UCSD-AML1 (cell line): ENCODE data around the gene HSPB9.
"Not testable (repeated sequence)": the region's sequence is repeated elsewhere in the genome, so short reads cannot be mapped to it uniquely, and the experiment has no call there.

ENCODE experiments used
- DNase-seq: peaks from one replicate; lab custom pipeline; 2025; ENCODE audit not compliant: unreplicated experiment; lab: John Stamatoyannopoulos, UW

Gene HSPB9

DNA sequence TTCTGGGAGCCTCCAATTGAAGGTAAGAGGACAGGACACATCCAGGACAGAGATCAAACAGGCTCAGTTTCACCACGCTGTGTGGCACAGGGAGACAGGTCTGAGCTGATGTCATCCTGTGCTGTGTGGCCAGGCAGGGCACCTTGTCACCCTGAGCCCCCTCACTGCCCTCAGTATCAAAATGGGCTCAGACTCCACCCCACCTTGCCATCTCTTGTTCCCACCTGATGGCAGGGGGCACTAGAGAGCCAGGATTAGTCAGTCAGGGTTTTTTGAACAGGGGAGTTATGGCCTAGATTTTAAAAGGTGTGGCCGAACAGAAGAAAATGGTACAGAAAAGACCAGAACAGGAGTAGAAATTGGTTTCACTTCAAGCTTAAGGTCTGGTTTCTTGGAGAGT is 4.1 kb upstream of the HSPB9 start:
- peak; percentile 31 for DNase-seq

DNA sequence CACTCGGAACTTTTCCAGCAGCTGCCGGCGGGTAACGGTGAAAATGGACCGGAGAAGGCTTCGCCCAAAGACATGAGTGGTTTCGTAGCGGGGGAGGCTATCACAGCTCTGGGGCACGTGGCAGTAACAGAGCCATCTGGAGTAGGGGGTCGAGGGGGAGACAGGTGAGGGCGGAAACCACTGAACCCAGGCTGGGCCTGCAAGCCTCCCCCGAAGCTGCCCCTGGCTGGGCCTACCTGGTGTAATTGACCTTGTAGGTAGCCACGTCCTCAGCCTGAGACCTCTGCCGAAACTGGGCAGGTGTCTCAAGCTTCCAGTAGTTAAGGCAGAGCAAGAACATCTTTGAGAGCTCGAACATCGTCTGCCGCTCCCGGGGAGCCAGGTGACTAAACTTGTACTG is 3.3 kb upstream of the HSPB9 start:
- no peak for DNase-seq

DNA sequence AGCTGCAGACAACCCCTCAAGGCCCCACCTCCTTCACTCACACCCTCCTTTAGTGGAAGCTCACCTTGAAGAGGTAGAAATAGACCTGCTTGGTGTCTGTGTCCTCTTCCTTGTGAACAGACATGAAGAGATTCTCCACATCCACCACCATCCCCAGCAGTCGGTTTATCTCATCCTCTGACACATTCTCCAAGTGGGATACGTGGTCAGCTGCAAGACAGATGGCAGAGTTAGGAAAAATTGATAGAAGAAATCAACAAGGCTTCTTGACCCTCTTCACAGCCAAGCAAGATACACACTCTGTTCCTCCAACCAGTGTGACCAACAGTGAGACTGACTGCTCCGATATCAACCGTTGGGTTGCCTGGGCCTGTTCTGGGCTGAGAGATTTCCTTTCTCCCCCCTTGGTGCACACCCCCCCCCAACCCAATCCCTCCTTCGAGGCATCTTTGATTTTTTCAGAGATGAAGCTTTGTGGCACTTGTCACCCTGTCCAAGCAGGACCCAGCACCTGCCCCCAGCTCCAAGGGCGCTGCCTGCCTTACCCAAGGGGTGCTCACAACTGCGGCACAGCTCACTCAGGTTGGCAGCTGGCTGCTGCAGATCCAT is 2.3 kb upstream of the HSPB9 start:
- no peak for DNase-seq

DNA sequence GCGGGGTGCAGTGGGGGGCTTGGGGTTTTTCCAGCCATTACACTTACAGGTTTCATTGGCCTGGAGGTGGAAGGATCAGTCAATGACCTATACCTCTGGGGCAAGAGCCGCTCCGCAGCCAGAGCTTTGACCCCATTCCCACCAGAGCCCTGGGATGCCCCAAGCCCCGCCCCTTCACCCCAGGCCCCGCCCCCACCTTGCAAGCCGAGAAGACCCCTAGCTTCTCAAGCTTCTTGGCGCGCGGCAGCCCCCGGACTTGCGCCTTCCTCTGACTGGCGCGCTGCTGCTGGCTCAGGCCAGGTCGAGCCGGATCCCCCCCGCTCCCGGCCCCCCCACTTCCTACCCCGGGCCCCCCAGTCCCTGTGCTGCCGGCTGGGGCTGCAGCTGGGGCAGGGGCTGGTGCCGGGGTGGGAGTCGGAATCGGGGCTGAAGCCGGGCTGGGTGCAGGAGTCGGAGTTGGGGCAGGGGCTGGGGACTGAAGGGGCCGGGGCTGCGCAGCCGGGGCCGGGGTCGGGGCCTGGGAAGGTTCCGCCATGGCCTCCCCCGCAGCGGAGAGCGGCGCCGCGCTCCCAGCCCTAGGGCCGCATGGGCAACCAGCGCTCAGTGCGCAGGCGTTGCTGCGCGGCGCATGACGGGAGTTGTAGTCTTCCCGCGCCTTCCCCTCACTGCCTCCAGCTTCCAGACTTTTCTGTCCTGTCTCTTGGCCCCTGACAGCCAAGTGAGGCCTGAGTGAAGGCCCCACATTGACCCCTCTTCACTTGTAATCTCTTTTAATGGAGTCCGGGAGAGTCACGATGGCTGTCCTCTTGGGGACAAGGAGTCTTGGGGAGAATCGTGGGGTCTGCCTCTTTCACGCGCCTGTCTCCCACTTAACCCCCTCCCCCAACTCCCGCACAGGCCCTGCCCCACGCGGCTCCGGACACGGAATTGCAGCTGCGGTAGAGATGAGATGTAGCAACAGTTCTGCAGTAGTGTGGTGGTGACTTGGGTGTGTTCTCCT is 1.5 kb upstream of the HSPB9 start, which contains the start of gene KAT2A:
TSS of gene KAT2A (minus strand) at position 598 of the 1,000 bp plus-strand sequence. CDS start at position 535, 63 bp downstream.
- peak; percentile 83 for DNase-seq

DNA sequence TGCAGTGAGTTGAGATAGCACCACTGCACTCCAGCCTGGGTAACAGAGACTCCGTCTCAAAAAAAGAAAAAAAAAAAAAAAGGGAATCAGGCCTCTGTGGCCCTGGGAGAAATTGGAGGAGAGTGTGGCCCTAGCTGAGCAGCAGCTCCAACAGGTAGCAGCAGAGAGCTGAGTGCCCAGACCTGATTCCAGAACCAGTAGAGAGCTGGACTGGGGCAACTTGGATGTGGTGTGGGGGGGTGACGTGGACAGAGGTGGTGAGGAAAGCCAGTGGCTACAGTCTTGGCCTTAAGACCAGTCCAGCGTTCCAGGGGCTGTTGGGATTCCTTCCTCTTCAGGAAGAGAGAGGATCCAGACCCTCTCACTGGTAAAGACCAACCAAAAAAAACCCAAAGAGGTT is 1.7 kb downstream of the HSPB9 start:
- no peak for DNase-seq

DNA sequence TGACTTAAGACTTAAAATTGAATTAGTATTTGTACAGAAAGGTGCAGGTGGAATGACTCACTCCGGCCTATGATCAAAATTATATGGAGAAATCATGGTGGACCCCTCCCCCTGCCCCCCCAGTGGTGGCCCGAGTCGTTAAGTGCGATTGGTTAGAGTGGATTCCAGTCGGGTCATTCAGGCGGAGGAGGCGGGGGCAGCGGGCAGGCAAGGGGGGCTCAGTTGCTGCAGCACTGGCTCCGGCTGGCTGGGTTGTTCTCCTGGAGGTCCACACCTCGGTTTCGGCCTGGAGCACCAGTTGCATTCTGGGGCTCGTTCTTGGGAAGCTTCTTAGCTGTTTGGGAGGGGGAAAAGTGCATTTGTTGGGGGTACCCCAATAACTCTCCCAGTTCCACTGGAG is 3.0 kb downstream of the HSPB9 start:
- DNase-seq = no peak

DNA sequence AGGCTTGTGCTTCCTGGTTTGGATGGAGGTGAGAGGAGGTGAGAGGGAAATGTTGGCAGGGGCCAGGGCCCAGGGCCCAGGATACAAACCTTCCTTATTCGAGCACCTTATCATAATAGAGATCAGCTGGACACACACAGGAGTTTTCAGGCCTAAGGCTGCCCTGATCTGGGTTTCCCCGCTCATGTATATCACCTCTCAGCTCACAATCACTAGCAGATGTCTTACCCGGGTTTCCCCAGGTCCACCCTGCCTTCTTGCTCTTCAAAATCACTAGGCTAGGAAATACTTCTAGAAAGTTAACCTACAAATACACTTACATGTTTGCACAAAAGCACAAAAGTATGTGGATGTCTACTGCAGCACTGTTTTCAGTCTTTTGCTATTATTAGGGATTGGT is 4.2 kb downstream of the HSPB9 start:
- no peak for DNase-seq

DNA sequence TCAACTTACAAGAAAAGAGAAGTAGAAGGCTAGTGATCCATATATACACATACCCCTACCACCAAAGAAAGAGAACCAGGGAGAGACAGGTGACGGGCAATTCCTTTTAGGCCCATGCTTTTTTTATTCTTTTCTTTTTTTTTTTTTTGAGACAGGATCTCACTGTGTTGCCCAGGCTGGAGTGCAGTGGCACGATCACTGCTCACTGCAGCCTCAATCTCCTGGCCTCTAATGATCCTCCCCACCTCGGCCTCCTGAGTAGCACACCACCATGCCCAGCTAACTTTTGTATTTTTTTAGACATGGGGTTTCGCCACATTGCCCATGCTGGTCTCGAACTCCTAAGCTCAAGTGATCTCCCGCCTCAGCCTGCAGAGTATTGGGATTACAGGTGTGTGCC is 4.8 kb downstream of the HSPB9 start:
- no peak for DNase-seq

DNA sequence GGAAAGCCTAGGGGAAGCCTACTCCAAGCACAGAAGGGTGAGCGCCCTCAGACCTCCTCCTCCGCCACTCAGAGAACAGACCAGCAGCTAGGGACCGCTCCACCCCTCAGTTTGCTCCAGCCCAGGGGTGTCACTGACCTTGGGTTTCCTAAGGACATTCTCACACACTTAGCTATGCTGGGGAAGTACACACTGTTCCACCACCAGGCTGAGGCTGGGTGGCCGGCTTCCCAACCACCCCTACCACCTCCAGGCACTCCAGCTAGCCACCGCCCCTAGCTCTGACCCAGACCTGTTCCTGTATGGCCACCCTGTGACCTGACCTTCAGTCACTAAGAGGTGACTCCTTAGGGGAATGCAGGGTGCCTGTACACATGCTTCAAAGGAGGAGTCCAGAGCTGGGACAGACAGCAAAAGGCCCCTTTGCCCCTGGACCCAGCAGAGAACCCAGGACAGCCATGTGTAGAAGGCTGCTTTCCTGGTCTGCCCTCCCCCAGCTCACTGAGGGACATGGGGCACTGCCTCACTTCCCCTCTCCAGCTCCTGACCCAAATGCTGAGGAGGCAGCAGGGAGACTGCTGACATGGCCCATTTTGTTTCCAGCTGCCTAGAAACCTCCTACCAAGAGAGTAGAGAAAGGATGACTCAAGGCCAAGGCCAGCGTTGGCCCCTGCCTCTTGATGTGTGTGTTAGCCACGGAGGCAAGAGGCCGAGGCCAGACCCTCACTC is 6.7 kb downstream of the HSPB9 start:
- no peak for DNase-seq

DNA sequence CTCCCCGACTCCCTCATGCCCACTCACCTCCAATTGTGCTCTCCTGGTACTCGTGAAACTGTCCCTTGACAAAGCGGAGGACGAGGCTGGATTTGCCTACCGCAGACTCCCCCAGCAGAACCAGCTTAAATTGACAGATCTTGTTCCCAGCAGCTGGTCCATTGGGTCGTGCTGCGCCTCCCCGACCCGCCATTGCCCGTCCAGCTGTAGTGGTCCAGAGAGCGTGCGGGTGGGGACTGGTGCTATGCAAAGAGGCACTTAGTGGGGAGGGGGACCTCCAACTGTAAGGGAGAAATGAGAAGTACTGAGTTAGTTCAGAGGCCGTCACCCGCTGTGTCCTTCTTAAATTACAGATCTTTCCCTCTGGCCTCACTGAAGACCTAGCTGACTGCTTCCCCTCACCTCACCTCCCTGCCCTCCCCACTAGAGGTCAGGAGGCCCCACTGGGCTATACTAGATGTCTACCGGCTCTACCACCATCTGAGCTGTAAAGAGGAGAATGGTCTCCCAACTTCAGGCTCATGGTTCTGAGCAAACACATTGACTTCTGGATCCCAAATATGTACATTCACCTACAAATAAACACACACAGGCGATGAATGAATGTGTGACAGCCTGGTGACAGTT is 7.8 kb downstream of the HSPB9 start:
- peak; percentile 35 for DNase-seq

DNA sequence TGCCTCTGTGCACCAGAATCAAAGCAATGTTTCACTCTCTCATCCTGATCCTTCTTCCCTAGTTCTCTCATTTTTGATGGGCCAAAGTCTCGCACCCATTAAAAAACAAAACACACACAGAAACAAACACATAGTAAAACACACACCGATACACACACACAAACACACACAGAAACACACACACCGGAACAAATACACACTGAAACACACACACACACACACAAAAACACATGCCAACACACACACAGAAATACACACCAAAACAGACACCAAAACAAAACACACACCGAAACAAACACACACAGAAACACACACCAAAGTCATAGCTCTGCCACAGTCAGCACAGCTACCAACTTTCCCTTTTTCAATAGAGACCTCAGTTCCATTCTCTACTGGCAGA is 8.6 kb downstream of the HSPB9 start:
- no peak for DNase-seq

DNA sequence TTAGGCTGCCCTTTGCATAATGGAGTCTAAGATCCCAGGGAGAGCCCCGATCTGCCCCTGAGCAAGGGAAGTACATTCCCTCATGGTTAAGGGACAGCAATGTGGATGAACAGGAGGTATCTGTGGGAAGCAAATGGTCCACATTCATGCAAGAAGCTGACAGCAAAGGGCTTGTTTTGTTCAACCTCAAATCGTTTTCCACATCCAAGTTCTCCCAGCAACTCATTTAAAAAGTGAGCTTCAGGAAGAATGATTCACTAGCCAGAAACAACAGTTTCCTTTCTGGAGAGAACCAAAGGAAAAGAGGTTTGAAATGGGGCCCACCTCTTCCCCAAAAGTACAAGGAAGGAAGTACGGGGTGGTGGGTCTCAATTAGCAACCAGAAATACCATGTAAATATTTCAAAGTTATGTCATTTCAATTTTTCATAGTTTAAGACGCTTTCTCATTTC is 9.4 kb downstream of the HSPB9 start:
- DNase-seq = no peak

DNA sequence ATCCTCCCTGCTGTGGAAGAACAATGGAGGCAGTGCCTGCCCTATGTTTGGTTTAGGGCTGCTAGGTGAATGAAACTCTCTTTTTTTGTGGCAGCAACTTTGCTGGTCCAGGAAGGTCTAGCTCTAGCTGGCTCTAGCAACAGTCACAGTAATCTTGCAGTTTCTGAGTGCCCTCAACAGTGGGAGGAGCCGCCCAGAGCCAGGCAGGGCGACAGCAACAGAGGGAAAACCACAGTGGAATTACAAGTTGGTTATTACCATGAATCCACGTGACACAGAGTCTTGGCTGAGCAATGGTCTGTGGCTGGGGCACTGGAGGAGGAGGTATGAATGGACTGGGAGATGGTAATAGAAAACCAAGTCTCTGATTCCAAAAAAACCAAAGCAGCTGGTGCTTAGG is 10.3 kb downstream of the HSPB9 start:
- DNase-seq = peak; percentile 80

DNA sequence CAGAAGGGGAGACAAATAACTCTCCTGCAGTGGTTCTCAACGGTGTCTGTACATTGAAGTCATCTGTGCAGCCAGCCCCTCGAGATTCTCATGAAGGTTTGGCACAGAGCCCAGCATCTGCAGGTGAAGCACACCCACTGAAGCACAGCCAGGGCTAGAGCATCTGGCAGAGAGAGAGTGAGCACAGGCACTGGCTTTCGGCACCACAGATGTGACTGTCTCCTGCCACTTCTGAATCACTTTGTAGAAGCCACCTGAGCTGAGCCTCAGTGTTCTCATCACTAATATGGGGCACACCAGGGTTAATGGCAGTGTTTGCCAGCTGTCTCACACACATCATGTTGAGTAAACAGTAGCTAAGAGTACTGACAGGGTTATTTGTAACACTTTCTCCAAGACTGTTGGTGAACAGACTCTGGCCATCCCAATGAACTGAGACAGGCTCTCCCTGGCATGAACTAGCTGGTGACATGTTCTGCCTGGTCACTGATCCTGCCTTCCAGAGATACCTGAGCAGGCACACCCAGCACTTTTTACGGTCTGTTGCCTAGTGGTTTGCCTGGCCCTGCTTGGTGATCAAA is 10.9 kb downstream of the HSPB9 start:
- no peak for DNase-seq

DNA sequence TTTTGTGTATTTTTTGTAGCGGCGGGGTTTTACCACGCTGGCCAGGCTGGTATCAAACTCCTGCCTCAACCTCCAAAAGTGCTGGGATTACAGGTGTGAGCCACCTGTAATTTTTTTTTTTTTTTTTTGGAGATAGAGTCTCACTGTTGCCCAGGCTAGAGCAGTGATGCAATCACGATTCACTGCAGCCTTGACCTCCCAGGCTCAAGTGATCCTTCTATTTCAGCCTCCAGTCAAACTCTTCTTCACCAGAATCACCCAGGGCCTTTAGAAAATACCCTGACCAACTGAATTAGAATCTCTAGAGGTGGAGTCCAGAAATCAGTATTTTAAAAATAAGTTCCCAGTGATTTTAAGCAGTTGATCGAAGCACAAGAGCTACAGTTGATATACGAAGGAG is 12.5 kb downstream of the HSPB9 start:
- DNase-seq = no peak

DNA sequence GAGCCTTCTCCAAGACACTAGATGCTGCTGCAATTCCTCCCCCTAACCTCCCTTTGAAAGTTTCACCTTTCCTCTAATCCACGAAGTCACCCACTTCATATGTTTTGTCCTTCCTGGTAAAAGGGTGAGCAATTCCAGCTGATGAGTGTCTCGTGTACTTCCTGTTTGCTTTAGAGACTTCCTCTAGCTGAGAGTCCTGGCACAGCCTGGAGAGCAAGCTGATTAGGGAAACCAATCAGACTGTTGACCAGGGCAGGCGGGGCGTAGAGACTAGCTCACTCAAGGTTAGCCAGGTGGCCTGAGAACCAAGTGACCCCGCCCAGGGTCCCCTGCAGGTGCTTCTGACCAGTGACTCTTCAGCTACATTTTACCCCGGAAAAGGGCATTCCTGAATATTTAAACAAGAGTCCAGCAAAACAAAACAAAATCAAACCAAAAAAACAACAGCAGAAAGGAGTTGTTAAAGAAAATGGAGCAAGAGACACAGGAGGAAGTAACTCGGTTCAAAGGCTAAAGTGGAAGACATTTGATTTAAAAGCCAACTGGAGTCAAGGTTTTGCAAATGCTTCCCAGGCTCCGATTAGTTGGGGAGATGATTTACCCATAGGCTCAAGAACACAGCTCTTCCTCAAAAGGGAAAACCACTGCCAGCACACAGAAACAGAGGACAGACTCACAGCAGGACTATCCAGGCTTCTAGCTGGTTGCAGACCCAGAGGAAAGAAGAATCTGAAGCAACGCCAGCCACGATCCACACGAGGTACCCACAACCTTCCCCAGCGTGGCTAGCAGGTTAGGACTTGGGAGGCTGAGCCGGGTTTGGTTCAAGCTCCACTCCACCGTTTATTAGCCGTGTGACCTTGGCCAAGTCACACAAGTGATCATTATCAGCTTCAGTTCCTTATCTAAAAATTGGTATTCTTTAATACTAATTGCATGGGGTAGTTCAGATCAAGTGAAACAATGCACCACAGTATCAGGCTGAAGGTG is 13.4 kb downstream of the HSPB9 start:
- no peak for DNase-seq

DNA sequence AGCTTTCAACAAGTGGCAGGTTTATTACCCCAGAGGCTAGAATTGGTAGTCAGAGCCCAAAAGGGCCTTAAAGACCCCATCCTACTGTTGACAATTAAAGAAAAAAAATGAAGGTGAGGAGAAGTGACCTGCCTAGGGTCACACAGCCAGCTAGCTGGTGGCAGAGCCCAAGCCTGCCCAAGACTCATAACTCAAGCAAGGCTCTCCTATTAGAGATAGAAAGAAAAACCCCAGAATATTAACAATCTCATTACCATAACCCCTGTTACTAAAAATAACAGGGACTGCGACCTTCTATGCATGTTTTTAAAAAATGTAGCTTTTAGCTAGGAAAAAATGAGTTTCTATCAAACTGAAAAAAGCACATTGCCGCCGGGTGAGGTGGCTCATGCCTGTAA is 14.0 kb downstream of the HSPB9 start:
- no peak for DNase-seq

DNA sequence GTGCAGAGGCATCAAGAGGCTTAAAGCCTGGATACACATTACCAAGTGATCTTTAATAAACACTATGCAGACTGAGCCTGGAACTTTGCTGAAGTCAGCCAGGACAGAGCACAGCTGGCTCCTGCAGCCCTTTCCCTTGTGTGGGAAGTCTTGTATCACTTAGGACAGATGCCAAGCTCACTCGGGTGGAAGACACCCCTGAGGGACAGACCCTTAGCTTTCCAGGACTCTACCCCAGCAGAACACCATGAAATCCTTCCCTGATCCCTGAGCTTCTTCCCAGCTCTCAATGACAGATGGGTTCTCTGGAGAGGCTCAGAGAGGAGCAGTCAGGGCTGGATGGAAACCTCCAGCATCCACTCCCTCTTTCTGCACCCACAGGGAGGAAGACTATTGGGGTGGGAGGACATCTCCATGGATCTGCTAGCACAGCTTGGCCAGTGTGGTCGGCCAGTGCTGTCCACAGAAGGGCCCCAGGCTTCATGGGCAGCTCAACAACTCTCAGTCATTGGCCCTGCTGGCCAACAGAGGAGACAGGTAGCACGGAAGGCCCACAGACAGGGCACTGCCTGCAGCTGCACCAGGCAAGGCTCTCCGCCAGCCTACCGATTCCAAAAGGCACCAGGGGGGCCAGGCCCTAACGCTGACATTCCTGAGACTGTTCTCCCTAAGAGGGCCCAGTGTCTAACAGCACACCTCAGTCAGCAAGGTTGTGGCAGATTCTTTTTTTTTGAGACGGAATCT is 16.3 kb downstream of the HSPB9 start:
- no peak for DNase-seq

DNA sequence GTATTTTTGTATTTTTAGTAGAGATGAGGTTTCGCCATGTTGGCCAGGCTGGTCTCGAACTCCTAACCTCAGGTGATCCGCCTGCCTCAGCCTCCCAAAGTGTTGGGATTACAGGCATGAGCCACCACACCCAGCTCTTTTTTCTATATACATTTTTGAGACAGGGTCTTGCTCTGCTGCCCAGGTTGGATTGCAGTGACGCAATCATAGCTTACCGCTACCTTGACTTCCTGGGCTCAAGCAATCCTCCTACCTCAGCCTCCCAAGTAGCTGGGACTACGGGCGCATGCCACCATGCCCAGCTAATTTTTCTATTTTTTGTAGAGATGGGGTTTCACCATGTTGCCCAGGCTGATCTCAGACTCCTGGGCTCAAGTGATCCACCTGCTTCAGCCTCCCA is 18.1 kb downstream of the HSPB9 start:
- DNase-seq = not testable (repeated sequence)
